ENCODE results near the gene SPTSSA. TPM values are rescaled to one million over a fixed set of nuclear protein-coding genes. Genes with fewer than 3 reads are reported as not detected.

The SPTSSA gene
- polyA plus RNA-seq, 10 donors, result 21.6 to 33.7 (median 25.0) TPM

DNA sequence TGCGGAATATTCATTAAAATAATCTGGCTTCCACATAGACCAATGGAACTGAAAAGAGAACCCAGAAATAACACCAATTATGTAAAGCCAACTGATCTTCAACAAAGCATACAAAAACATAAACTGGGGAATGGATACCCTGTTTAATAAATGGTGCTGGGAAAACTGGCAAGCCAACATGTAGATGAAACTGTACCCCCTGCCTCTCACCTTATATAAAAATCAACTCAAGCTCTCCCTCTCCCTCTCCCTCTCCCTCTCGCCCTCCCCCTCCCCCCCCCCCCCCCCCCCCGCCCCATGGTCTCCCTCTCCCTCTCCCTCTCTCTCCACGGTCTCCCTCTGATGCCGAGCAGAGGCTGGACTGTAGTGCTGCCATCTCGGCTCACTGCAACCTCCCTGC lies 13.1 kb upstream of the SPTSSA start:
- DNase-seq, result no peak

DNA sequence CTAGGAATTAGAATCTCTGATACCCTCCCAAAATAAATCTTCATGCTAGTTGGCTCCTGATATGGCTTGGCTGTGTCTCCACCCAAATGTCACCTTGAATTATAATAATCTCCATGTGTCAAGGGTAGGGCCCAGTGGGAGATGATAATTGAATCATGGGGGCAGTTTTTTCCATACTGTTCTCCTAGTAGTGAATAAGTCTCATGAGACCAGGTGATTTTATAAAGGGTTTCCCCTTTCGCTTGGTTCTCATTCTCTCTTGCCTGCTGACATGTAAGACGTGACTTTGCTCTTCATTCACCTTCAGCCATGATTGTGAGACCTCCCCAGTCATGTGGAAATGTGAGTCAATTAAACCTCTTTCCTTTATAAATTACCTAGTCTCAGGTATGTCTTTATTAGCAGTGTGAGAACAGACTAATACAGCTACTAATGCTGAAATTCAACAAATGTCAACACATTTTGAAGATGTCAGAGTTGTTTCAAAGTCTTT lies 12.2 kb upstream of the SPTSSA start:
- DNase-seq, result no peak

DNA sequence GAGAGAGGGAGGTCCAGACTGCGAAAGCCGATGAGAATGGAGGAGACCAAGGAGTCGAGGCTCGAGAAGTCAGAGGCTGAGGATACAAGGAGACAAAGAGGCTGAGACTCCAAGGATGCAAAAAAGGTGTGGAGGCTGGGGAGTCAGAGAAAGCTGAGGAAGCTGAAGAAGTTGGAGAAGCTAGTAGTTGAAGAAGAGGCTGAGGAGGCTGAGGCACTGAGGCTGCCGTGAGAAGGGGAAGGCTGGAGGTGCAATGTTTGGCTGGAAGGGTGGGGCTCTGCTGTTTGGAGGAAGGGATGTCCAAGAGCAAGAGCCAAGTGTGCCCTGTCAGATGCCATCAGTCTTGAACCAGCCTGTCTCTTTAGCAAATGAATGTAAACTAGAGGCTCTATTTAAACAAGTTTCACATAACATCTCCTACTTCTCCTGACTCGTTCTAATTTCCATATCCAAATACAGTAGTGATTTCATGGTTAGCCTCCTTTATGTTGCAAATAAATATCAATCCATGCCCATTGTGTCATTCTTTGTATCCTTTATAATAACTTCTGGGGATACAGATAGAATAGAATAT lies 10.8 kb upstream of the SPTSSA start:
- no peak for DNase-seq

DNA sequence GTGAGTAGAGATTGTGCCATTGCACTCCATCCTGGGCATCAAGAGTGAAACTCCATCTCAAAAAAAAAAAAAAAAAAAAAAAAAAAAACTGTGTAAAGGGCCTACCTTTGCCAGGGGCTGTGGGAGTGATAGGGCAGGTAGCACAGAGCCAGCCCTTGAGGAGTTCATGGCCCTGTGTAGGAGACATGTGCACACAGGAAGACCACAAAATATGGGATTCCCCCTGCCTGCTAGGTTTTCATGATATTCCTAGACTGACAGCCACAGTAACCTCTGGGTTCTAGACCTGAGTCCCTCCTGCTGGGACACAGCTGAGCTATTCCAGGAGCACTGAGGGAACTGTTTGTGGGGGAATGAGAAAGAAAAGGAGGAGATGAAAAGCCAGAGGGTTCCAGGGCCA lies 8.3 kb upstream of the SPTSSA start:
- DNase-seq, result no peak

DNA sequence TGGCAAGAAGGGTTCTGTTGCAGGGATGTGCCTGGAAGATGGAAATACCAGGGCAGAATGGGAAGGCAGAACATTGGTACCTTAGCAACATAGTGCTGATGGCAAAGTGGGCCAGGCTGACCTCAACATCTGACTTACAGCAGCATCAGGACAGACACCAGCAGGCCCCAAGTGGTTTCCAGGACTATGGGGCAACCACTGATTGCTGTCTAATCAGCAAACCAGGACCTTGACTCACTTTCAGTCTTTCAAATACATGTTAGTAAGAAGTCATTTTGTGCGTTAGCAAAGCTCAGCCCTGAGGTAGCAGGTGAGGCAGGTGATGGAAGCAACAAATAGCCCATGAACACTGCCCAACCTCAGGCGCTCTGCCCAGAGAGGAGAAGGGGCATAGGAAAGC lies 4.7 kb upstream of the SPTSSA start:
- no peak for DNase-seq

DNA sequence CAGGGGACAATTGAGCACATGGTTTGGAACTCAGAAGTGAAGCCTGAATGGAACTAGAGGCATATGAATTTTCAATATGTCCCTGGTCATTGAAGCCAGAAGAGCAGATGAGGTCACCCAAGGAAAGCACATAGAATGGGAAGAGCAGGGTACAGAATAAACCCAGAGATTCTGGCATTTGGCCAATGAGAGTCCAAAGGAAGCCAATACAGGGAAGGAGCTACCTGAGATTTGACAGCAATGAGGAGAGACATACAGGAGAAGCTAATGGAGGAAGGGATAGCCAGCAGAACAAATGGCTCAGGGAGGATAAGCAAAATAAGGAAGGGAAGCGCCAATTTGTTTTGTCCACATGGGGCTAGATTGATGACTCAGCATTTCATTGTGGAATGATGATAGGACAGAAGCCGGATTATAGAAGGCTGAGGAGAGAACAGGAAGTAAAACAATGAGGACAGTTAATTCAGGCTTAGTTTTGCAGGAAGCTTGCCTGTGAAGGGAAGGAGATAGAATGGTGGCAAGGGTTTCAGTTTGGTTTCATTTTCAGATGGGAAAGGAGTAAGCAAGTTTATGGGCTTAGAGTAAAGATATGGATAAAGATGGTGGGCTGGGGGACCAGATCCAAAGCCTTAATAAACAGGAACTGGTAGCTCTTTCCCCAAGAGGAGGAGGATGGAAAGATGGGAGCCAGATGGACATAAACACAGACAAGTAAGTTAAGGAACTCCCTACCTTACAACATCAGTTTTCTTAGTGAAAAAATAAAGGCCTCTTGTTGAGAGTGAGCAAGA lies 3.2 kb upstream of the SPTSSA start:
- peak in 2 of 3 donors; percentile 6 to 28 for DNase-seq

DNA sequence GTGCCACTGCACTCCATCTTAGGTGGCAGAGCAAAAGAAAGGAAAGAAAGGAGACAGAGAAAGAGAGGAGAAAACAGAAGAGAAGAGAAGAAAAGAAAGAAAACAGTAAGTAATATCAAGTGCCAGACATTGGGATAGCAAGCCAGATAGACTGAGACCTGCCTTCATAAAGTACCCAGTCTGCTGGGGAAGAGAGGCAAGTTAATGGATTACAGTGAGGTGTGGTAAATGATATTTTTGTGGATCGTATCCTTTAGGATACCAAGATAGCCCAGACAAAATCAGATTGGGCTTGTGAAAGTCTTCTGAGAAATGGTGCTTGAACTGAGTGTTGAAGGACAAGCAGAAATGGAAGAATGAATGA lies 1.5 kb upstream of the SPTSSA start:
- DNase-seq, result no peak

DNA sequence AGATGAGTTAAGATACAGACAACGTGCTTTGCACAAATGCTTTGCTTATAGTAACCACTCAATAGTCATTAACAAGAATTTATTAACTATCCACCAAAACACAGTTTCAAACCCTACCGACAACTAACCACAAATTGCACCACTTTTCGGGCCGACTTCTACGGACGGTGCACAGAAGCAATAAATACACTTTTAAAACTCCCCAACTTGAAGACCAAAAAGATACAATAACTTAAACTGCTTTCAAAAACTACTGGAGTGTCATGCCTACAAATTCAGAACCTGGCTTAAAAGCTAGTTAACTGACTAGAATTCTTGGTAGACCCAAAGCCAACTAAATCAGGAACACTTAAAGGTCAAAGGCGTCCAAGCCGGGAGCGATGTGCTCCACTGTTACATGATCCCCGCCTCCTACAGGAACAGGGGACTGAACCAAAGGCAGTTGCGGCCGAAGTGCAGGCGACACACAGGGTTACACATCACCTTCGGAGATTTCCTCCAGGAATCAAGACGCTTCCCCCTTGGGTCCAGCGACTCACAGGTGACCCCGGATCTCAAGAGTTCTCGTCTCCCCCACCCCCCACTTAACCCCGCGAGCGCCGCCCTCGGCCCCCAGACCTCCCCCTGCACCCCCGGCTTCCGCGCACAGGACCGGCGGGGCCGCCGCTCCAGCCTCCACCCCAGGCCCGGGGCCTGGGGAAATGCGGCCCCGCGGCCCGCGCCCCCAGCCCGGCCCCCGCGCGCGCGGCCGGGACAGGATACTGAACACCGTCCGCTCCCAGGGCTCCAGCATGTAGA lies 507 bp downstream of the SPTSSA start:
- DNase-seq, result peak; percentile 33 to 76 (median 53)

DNA sequence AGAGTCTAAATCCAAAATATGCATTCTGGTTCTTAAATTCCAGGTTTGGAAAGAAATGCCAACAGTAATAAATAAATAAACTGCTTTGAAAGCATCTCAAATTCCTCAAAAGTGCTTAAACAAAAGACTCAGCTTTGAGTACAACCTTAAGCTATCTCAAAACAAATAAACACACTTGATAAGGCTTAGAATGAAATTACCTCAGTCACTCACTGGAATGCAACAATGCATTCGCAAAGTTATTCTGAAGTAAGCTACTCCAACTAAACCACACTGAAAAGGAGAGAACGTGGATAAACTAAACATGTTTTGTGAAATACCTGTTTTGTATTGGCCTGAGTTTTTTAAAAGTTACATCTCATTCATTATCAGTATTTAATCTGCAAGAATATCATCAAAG lies 1.2 kb downstream of the SPTSSA start:
- DNase-seq, result no peak

DNA sequence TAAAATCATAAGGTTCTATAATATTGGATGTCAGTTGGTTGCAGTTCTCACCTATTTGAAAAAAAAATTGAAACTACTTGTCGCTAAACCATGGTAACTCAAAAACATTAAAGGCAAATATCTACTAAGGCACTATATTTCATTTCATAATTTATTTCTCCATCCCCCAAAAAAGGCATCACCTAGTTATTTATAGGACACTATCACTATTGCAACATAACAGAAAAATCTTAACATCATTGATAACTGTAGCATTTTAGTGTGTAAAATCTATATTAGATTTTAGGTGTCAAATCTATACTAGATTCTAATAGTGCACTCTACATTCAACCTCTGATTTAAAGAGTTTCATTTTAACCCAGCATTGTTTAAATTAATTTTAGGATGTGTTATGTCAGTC lies 1.7 kb downstream of the SPTSSA start:
- DNase-seq, result no peak

DNA sequence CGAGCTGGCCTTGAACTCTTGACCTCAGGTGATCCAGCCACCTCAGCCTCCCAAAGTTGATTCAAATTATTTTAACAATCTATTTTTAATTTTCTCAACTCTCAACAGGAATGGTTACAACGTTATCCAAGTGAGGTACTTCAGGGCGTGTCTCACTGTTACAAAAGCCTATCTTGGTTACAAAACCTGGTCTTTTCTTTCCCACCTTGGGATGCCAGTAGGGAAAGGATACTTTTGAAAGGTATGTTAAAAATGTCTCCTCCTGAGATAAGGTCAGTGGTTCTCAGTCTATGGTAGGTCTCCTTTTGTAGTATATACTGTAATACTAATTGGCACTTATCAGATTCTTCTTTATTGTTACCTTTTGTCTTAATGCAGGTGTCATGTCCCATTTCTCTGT lies 4.9 kb downstream of the SPTSSA start:
- no peak for DNase-seq

DNA sequence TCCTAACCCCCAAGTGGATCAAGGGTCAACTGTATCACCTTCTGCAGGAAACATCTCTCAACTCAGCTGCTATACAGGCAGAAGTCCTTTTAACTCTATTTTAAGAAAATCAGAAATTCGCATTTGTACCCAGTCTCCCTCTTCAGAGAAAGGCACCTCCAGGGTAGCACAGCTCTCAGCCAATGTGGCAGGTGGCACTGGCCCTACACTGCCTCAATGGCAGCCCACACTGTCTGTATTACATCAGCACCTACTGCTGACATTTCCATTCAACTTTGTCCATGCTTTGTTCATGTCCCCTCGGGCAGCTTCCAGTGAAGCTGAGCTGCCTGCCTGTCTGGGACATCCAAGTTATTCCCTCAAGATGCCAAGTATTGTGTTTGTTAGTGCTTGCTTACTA lies 8.8 kb downstream of the SPTSSA start:
- DNase-seq, result no peak

DNA sequence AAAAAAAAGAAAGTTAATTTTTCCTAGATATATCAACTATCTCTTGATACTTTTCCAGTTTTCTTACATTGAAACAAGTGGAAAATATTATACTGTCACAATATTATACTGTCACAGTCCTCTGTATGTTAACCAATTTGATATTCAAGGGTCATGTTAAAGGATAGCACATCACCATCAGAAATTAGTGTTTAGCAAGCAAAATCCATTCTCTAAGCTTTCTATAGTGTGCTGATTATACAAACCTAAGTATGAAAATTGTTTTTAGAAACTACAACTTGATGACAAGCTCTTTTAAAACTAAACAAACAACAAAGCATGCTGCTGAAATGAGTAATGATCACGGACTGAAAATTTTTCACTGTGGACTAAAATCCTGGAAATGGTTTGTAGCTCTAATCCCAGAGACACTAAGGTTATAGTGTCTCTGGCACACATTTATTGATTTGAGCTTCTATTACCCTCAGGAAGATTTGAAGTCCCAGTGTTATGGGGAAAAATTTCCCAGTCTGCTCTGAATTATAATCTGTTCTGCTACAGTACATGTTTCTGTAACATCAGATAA lies 9.7 kb downstream of the SPTSSA start:
- no peak for DNase-seq

DNA sequence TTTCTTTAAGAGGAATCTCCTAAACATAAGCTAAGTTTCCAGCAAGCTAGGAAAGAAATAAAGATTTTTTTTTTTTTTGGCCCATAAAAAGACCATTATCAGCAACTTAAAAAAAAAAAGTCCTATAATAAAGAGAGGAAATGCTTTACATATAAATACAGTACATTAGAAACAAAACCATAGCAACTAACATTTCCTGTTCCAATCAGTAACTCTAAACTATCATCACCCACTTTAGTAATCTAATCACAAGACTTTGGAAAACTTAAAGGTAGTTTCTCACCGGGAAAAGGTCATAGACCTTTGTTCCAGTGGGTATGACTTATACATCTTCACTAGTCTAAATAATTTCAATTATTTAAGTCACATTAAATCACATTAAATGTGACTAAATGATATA lies 11.1 kb downstream of the SPTSSA start:
- no peak for DNase-seq

DNA sequence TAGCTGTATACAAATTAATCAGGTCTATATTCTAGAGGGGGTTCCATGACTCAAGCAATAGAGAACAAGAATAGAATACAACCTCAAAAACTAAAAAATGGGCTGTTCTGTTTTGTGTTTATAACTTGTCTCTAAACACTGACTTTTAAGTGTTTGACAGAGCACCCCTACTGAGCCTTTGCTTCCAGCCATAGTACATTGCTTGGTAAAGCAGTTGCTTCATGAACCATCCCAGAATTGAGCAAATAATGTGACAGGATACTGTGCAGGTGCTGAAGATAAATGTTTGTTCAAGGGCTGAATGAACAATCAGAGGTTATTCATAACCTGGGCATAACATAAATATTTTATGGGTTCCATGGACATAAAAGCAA lies 11.5 kb downstream of the SPTSSA start:
- no peak for DNase-seq

DNA sequence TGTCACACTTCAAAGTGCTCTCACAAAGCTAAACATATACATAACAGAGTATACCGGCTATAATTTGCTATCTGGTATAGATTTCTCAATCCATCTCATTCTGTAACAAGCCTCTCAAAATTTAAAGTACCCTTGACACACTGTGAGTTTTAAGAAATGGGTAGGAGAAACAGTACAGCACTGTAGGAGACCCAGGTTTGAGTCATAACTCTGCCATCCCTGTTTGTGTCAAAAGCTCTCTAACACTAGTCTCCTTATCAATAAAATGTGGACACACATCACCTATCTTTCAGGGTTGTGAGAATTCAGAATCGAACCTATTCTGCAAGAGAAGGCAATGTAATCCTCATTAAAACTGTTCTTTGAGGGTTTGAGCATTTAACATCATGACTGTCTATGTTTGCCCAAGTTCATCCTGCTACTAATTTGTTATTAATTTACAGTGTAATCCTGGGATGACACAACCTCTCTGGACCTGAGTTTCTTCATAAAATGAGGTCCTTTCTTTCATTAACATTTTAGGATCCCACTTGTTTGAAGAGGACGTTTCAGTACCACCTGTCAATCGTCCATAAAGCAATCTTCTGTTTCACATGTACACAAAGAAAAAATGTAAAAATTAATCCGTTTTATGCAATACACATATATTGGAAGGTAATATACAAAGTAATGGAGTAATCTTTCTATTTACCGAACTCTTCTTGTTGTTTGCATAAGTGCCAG lies 12.1 kb downstream of the SPTSSA start:
- no peak for DNase-seq

DNA sequence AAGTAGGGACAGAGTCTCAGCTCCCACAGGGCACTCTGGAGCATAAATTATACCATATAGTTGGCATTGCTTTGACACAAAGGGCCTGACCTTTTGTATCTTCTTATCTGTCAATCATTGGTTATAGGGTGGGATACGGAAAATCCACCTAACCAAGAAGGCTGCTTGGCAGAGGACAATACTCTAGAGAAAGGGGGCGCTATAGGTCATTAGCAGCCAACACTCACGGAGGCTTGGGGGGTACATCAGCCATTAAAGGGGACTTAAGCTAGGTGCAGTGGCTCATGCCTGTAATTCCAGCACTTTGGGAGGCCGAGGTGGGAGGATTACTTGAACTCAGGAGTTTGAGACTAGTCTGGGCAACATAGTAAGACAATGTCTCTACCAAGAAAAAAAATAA lies 22.9 kb downstream of the SPTSSA start:
- no peak for DNase-seq

DNA sequence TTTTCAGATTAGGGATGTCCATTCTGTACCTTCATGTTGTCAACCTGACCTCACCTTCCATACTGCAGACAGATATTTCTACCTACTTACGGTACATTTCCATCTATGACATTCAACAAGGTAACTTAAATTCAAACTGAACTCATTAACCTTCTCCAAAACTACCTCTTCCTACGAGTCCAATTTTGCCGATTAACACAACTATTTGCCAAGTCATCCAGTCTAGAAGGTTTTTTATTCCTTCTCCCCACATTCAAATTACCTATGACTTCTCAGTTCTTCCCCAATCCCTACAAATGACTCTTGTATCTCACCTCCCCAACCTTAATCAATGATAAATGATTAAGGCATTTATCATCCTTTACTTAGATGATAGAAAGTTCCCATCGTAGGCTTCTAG lies 23.6 kb downstream of the SPTSSA start:
- no peak for DNase-seq

DNA sequence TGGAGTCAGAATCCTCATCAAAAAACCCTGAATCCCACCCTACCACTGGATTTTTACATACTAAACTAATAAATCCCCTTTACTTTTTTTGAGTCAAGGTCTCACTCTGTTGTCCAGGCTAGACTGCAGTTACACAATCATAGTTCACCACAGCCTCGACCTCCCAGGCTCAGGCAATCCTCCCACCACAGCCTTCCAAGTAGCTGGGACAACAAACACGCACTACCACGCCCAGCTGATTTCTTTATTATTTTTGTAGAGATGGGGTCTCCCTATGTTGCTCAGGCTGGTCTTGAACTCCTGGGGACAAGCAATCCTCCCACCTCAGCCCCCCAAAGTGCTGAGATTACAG lies 24.3 kb downstream of the SPTSSA start:
- DNase-seq, result no peak

DNA sequence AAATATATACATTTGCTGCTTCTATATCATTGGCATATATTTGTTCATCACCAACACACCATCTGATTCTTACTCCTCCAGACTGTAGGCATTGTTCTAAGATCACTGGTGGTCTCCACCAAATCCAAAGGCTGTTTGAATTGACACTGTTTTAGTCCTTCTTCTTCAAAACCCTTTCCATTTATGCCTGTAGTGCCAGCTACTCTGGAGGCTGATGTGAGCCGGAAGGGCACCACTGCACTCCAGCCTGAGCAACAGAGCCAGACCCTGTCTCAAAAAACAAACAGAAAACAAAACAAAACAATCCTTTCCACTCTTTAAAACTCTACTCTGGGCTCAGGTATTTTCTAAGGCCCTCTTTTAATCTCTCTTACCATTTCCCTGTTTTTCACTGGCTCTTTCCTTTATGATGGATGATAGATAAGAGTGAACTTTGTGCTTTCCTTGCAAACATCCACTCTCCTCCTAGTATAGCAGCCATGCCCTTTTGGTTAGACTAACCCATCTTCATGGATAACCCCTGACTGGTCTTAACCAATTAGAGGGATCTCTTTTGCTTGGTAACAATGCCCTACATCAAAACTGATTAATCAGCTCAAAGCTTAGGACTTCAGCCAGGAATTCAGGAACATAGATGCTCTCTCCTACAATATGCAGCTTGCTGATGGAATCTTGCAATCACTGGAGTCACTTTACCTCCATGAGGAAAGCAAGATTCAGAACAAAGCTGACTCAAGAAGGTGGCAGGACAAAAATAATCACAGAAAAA lies 24.9 kb downstream of the SPTSSA start:
- no peak for DNase-seq
